Hepatocyte (in vitro differentiated cells): Measurements from ENCODE around the gene MAP7. TPM values are rescaled to one million over a fixed set of nuclear protein-coding genes. Genes with fewer than 3 reads are reported as not detected.
"Not testable (repeated sequence)": the region's sequence is repeated elsewhere in the genome, so short reads cannot be mapped to it uniquely, and the experiment has no call there.

Experiments
- DNase-seq: peaks from one replicate; pipeline ENCODE4 v3.0.0-alpha.2; 2016; ENCODE audit warnings: low spot score
- H2AFZ ChIP-seq: fragments of 200-600 bp; sonication (generic); 2 replicates; pipeline ENCODE4 v1.6.0; 2016; ENCODE audit warnings: antibody characterized with exemption, mild to moderate bottlenecking
- H3K27ac ChIP-seq: fragments of 200-600 bp; sonication (generic); 2 replicates; pipeline ENCODE4 v1.5.1; 2016; ENCODE audit warnings: mild to moderate bottlenecking
- H3K27me3 ChIP-seq: fragments of 200-600 bp; sonication (generic); 2 replicates; pipeline ENCODE4 v1.6.1; 2016
- H3K36me3 ChIP-seq: fragments of 200-600 bp; sonication (generic); replicated peaks from 2 replicates; pipeline ENCODE4 v1.5.1; 2016; ENCODE audit warnings: low read depth; ENCODE audit not compliant: insufficient read depth
- H3K4me1 ChIP-seq: fragments of 200-600 bp; sonication (generic); 2 replicates; pipeline ENCODE4 v1.5.1; 2016; ENCODE audit warnings: mild to moderate bottlenecking, moderate library complexity; ENCODE audit not compliant: insufficient read depth
- H3K4me2 ChIP-seq: fragments of 200-600 bp; sonication (generic); 2 replicates; pipeline ENCODE4 v1.6.0; 2016
- H3K4me3 ChIP-seq: fragments of 200-600 bp; sonication (generic); 2 replicates; pipeline ENCODE4 v1.5.1; 2016; ENCODE audit warnings: mild to moderate bottlenecking
- H3K79me2 ChIP-seq: fragments of 200-600 bp; sonication (generic); 2 replicates; pipeline ENCODE4 v1.6.0; 2017; ENCODE audit warnings: mild to moderate bottlenecking
- H3K9me2 ChIP-seq: fragments of 200-600 bp; sonication (generic); replicated peaks from 2 replicates; pipeline ENCODE4 v1.6.0; 2017; ENCODE audit warnings: mild to moderate bottlenecking; ENCODE audit not compliant: insufficient read depth
- H3K9me3 ChIP-seq: fragments of 200-600 bp; sonication (generic); 2 replicates; pipeline ENCODE4 v1.5.1; 2016; ENCODE audit warnings: low read depth, mild to moderate bottlenecking
- H4K20me1 ChIP-seq: fragments of 200-600 bp; sonication (generic); 2 replicates; pipeline ENCODE4 v1.6.0; 2016; ENCODE audit warnings: mild to moderate bottlenecking; ENCODE audit not compliant: insufficient read depth, poor library complexity, severe bottlenecking
- CTCF ChIP-seq: fragments of 200-600 bp; sonication (generic); IDR thresholded peaks from 2 replicates; pipeline ENCODE4 v1.5.1; 2016; ENCODE audit warnings: antibody characterized with exemption, mild to moderate bottlenecking; ENCODE audit not compliant: poor library complexity
- EZH2 ChIP-seq: fragments of 200-600 bp; sonication (generic); IDR thresholded peaks from 2 replicates; pipeline ENCODE4 v1.6.1; 2016; ENCODE audit warnings: antibody characterized with exemption, mild to moderate bottlenecking, borderline replicate concordance
- EZH2phosphoT487 ChIP-seq: fragments of 200-600 bp; sonication (generic); IDR thresholded peaks from one replicate; pipeline ENCODE4 v1.6.1; 2018; ENCODE audit warnings: antibody characterized with exemption, mild to moderate bottlenecking, low read depth, moderate library complexity; ENCODE audit not compliant: unreplicated experiment, severe bottlenecking
- WGBS: methylation state at CpG from one replicate; pipeline ENCODE4 v1.1.6; 2016; ENCODE audit warnings: low lambda C conversion rate; ENCODE audit errors: missing lambda C conversion rate; 5-methylcytosine and 5-hydroxymethylcytosine counted together
- polyA plus RNA-seq: library from polyadenylated mRNA; unstranded; fragments of >200 nt; fragmentation: Nextera tagmentation; extraction: Ambion mirVana; gene quantifications from 2 replicates; pipeline ENCODE4 v1.2.1, GENCODE V29; 2016
- total RNA-seq: library from RNA; depleted of rRNA; stranded (reverse); fragments of >200 nt; gene quantifications from 2 replicates; pipeline ENCODE4 v1.2.3, GENCODE V29; 2014

MAP7 gene
- total and polyA plus RNA-seq, 2 experiments from 2014 or later = 13.4 to 22.9 TPM

- Histone ChIP-seq H3K36me3 (no peaks in the 10 kb centered on the region), H4K20me1 (no peaks in the 10 kb centered on the region), H3K9me2 (no peaks in the 10 kb centered on the region), H3K79me2 (peaks cover 32% of the 10 kb centered on the region), H3K27ac (no peak overlapping the region), H3K27me3 (no peaks in the 10 kb centered on the region), H2AFZ (no peak overlapping the region), H3K4me2 (no peak overlapping the region), H3K9me3 (no peaks in the 10 kb centered on the region), H3K4me3 (no peak overlapping the region), H3K4me1 (peaks cover 17% of the 10 kb centered on the region)
- WGBS = 59% methylated on average over 2 of the region's 2 CpGs
- DNase-seq = no peak
- TF ChIP-seq CTCF = no peak
- TF ChIP-seq EZH2 = no peak
- TF ChIP-seq EZH2phosphoT487 = no peak
These were observed 115.1 kb downstream of the MAP7 start for GRCh38 chr6:136435101-136435500.

GRCh38 chr6:136431306-136431705, 118.9 kb downstream of the MAP7 start:
- H3K4me3 ChIP-seq, DNase-seq, H2AFZ ChIP-seq, H3K4me1 ChIP-seq, H3K4me2 ChIP-seq, H3K9me2 ChIP-seq, H3K27me3 ChIP-seq, H3K9me3 ChIP-seq, H4K20me1 ChIP-seq, H3K27ac ChIP-seq, H3K36me3 ChIP-seq: not testable (repeated sequence)
- WGBS = 94% methylated on average over 5 of the region's 5 CpGs
- H3K79me2 ChIP-seq = peaks cover 35% of the 10 kb centered on the region

GRCh38 chr6:136429264-136430065, 120.8 kb downstream of the MAP7 start:
- peaks cover 32% of the 10 kb centered on the region for H3K79me2 ChIP-seq
- H4K20me1 ChIP-seq = no peaks in the 10 kb centered on the region
- WGBS = 34% methylated on average over 8 of the region's 8 CpGs
- no peaks in the 10 kb centered on the region for H3K9me3 ChIP-seq
- H3K4me2 ChIP-seq = peak overlapping the region; percentile 48
- no peak overlapping the region for H3K27ac ChIP-seq
- no peak for TF ChIP-seq EZH2
- TF ChIP-seq EZH2phosphoT487 = no peak
- TF ChIP-seq CTCF = no peak
- H3K4me1 ChIP-seq = no peaks in the 10 kb centered on the region
- no peak overlapping the region for H2AFZ ChIP-seq
- no peaks in the 10 kb centered on the region for H3K9me2 ChIP-seq
- no peak overlapping the region for H3K4me3 ChIP-seq
- no peaks in the 10 kb centered on the region for H3K36me3 ChIP-seq
- DNase-seq = peak; percentile 17
- no peaks in the 10 kb centered on the region for H3K27me3 ChIP-seq

GRCh38 chr6:136427378-136427717, 122.9 kb downstream of the MAP7 start:
- TF ChIP-seq CTCF = no peak
- TF ChIP-seq EZH2 = no peak
- TF ChIP-seq EZH2phosphoT487 = no peak
- no peak for DNase-seq

More at GRCh38 chr6:136427378-136427717, 122.9 kb downstream of the MAP7 start:
- Histone ChIP-seq H3K79me2 (peaks cover 40% of the 10 kb centered on the region), H3K36me3 (no peaks in the 10 kb centered on the region), H3K4me1 (no peaks in the 10 kb centered on the region), H2AFZ (no peak overlapping the region), H3K9me2 (no peaks in the 10 kb centered on the region), H3K27ac (no peak overlapping the region), H3K4me2 (no peak overlapping the region), H3K27me3 (no peaks in the 10 kb centered on the region), H4K20me1 (no peaks in the 10 kb centered on the region), H3K9me3 (no peaks in the 10 kb centered on the region), H3K4me3 (no peak overlapping the region)
